ENCODE data around the gene ANO4.

- TF ChIP-seq, protein P1, sequence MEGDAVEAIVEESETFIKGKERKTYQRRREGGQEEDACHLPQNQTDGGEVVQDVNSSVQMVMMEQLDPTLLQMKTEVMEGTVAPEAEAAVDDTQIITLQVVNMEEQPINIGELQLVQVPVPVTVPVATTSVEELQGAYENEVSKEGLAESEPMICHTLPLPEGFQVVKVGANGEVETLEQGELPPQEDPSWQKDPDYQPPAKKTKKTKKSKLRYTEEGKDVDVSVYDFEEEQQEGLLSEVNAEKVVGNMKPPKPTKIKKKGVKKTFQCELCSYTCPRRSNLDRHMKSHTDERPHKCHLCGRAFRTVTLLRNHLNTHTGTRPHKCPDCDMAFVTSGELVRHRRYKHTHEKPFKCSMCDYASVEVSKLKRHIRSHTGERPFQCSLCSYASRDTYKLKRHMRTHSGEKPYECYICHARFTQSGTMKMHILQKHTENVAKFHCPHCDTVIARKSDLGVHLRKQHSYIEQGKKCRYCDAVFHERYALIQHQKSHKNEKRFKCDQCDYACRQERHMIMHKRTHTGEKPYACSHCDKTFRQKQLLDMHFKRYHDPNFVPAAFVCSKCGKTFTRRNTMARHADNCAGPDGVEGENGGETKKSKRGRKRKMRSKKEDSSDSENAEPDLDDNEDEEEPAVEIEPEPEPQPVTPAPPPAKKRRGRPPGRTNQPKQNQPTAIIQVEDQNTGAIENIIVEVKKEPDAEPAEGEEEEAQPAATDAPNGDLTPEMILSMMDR (IDR thresholded peaks at IDR 0.05) = no peak
- no peak for TF ChIP-seq POLR2A (IDR thresholded peaks at IDR 0.05)
Observed at GRCh38 chr12:100904270-100904669, 109.7 kb downstream of the ANO4 start.
